ENCODE data around the gene RAPSN. TPM values are rescaled to one million over a fixed set of nuclear protein-coding genes. Genes with fewer than 3 reads are reported as not detected.

Gene RAPSN
- total and polyA plus RNA-seq, 12 donors, result 0.18 to 5.1 (median 2.1) TPM

DNA sequence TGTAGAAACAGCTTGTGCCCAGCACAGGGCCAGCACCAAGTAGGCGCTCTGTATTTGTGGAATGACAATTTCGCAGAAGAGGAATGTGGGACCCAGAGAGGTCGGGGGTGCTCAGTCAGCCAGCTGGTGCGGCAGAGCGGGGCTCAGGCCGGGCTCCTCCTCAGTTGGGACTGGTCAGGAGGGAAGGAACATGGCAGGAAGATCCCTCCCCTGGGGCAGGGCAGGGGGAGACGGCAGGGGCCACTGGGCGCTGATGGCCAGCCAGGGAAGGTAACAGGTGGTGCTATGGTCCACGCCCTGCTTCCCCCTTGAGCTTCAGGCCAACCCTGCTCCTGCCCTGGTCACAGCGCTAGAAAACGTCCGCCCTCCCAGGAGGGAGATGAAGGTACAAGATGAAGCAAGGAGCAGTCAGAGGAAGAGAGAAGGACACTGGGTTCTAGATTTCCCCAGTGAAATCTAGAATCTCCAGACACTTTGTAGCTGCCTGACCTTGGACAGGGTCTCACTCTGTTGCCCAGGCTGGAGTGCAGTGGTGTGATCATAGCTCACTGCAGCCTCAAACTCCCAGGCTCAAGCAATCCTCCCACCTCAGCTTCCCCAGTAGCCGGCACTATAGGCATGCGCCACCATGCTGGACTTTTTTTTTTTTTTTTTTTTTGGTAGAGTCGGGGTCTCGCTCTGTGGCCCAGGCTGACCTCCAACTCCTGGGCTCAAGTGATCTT lies 57.1 kb downstream of the RAPSN start:
- DNase-seq, result no peak
- TF ChIP-seq POLR2A (IDR thresholded peaks at IDR 0.05) (no peak), CTCF (IDR thresholded peaks at IDR 0.05) (no peak)
- Histone ChIP-seq H3K36me3 (replicated peaks in 1 of 2) (no peaks in the 10 kb centered on the region), H3K4me1 (replicated peaks in 1 of 2) (no peaks in the 10 kb centered on the region), H3K27me3 (no peaks in the 10 kb centered on the region), H3K4me3 (no peak overlapping the region), H3K9me3 (replicated peaks in 1 of 3) (no peaks in the 10 kb centered on the region), H3K27ac (peak overlapping the region; percentile 13 to 96 (median 46))
- 85 to 92% (median 89%) methylated on average over 10 to 16 of the region's 16 CpGs for WGBS, 4 donors
- intact Hi-C loops (cut with DNase I), result no loop called here

DNA sequence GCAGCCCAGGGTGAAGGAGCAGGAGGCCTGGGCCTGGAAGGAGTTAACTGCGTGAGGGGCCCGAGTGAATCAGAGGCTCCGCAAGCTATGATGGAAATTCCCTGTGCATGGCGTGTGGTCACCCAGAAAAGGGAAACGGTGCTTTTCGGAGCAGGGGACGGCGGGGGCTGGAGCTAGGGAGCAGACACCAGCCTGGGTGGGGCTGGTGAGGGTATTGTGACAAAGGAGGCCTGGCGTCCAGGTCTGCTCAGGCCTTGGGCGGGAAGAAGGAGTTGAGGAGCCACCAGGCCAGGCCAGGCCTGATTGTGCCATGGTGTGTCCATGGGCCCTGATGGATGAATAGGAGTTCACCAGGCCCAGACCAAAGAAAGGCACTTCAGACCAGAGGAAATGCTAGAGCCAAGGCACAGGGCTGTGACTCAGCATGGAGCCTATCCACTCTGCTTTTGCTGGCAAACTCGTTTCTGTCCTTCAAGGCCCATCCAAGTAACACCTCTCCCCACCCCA lies 57.8 kb downstream of the RAPSN start:
- TF ChIP-seq POLR2A (IDR thresholded peaks at IDR 0.05) (no peak), CTCF (IDR thresholded peaks at IDR 0.05) (no peak)
- no peaks in the 10 kb centered on the region for H3K9me3 ChIP-seq (replicated peaks in 1 of 3)
- no peak overlapping the region for H3K4me3 ChIP-seq
- H3K36me3 ChIP-seq (replicated peaks in 1 of 2), result no peaks in the 10 kb centered on the region
- intact Hi-C loops (cut with DNase I), result no loop called here
- WGBS, 4 donors, result 75 to 83% (median 77%) methylated on average over 11 of the region's 11 CpGs
- peak overlapping the region in 4 of 5 donors; percentile 61 to 86 (median 74) for H3K27ac ChIP-seq
- no peaks in the 10 kb centered on the region for H3K4me1 ChIP-seq (replicated peaks in 1 of 2)
- DNase-seq, result peak in 1 of 7 donors; percentile 51
- H3K27me3 ChIP-seq, result no peaks in the 10 kb centered on the region

GRCh38 chr11:47390422-47390760 lies 58.5 kb downstream of the RAPSN start:
- no peaks in the 10 kb centered on the region for H3K36me3 ChIP-seq (replicated peaks in 1 of 2)
- 91 to 100% (median 93%) methylated on average over 4 to 6 of the region's 6 CpGs for WGBS, 4 donors
- no peak overlapping the region for H3K4me3 ChIP-seq
- H3K9me3 ChIP-seq (replicated peaks in 1 of 3), result no peaks in the 10 kb centered on the region
- no peaks in the 10 kb centered on the region for H3K4me1 ChIP-seq (replicated peaks in 1 of 2)
- H3K27ac ChIP-seq, result peak overlapping the region in 4 of 5 donors; percentile 61 to 86 (median 73)
- H3K27me3 ChIP-seq, result no peaks in the 10 kb centered on the region
- TF ChIP-seq POLR2A (IDR thresholded peaks at IDR 0.05) (no peak), CTCF (IDR thresholded peaks at IDR 0.05) (no peak)
- DNase-seq, result no peak
- intact Hi-C loops (cut with DNase I), result no loop called here

DNA sequence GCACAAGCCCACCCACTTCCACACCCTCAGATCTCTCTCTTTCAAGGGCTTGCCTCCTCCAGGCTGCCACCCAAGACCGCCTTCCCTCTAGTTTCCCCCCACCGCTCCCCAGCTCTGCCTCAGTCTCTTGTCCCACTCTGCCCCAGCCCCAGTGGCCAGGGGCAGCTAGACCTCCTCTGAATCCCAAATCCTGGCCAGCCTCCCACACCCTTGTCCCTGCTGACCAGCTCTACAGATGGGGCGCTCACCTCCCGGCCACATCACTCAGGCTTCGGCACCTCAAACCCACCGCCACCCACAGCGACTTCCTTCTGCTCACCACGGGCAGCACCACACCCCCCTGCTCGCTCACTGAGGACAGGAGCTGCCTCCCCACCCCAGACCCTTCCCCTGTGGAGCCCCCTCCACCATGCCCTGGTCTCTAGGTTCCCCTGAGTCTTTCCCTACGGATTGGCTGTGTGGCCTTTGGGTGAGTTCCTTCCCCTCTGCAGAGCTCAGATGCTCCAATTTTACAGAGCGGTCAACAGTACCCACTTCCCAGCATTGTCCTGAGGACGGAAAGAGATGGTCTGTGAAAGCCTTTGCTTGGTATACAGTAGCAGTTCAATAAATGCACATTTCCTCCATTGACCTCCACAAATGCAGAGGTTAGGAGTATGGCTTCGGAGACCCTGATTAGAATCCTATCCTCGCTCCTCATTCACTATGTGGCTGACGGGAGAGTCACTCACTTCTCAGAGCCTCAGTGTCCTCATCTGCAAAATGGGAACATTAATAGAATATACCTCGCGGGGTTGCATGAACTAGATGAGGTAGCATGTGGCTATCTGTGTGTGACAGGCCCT lies 59.1 kb downstream of the RAPSN start:
- no peak for DNase-seq
- TF ChIP-seq POLR2A (IDR thresholded peaks at IDR 0.05), result no peak
- Histone ChIP-seq H3K27ac (peak overlapping the region in 1 of 5 donors; percentile 82), H3K4me1 (replicated peaks in 1 of 2) (no peaks in the 10 kb centered on the region), H3K36me3 (replicated peaks in 1 of 2) (no peaks in the 10 kb centered on the region), H3K27me3 (no peaks in the 10 kb centered on the region), H3K4me3 (no peak overlapping the region), H3K9me3 (replicated peaks in 1 of 3) (no peaks in the 10 kb centered on the region)
- WGBS, 4 donors, result 78 to 87% (median 86%) methylated on average over 15 to 17 of the region's 17 CpGs
- intact Hi-C loops (cut with DNase I), result no loop called here

Measured in adrenal gland (tissue), 12 donors.